ENCODE results near the gene BRINP3. TPM values are rescaled to one million over a fixed set of nuclear protein-coding genes. Genes with fewer than 3 reads are reported as not detected.

BRINP3 gene
- not detected in 2 replicates for total RNA-seq (ENCODE audit: low replicate concordance)

DNA sequence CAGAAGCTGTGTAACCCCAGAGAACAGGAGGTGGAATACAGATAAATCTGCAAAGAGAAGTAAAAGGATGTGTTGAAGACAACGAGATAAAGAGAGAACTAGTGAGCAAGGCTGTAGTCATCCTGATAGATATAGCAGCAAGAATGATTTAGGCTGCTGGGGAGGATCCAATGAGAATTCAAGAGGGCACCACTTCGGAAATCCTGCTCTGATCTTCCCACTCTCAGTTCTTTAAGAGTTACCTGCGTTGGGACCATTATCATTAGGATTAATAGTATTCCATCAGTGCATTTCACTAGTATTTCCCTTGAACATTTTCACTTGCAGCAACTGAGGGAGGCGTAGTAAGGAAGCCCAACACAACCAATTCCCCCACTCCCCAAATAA, at the start of gene BRINP3:
BRINP3 (minus strand) TSS at position 103 of the 387 bp plus-strand sequence.

